Panc1 (cell line): ENCODE results near the gene RAPGEF5.

ENCODE experiments used
- TCF7L2 ChIP-seq: IDR thresholded peaks from 2 replicates; pipeline ENCODE4 v1.6.1; 2011; ENCODE audit warnings: mild to moderate bottlenecking, low read depth, low read length, inconsistent platforms
- TF ChIP-seq, protein P1 (sequence below): fragments of 450-650 bp; IDR thresholded peaks from 2 replicates; pipeline ENCODE4 v1.5.1; 2017; ENCODE audit warnings: mild to moderate bottlenecking

DNA sequence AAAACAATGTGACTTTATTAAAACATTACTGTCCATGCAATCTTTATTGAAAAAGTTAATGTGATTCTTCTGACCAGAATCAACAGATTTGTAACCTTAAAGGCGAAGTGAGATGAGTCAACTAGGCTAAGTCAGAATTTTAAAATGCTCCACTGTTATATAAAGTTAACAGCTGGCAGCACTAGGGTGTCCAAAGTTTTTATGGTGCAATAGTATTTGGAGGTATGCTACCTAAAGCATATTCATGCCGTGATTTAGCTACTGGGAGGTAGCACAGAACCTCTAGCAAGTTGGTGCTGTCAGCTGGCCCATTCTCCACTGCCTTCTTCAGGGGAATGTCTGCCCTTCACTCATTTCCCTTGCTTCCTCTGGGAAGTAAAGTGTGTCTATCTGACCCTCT is 126.7 kb downstream of the RAPGEF5 start:
- TF ChIP-seq TCF7L2: no peak
- TF ChIP-seq, protein P1, sequence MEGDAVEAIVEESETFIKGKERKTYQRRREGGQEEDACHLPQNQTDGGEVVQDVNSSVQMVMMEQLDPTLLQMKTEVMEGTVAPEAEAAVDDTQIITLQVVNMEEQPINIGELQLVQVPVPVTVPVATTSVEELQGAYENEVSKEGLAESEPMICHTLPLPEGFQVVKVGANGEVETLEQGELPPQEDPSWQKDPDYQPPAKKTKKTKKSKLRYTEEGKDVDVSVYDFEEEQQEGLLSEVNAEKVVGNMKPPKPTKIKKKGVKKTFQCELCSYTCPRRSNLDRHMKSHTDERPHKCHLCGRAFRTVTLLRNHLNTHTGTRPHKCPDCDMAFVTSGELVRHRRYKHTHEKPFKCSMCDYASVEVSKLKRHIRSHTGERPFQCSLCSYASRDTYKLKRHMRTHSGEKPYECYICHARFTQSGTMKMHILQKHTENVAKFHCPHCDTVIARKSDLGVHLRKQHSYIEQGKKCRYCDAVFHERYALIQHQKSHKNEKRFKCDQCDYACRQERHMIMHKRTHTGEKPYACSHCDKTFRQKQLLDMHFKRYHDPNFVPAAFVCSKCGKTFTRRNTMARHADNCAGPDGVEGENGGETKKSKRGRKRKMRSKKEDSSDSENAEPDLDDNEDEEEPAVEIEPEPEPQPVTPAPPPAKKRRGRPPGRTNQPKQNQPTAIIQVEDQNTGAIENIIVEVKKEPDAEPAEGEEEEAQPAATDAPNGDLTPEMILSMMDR: no peak
